Right renal cortex interstitium (tissue), 3 donors: ENCODE results near the gene CXorf38. TPM values are rescaled to one million over a fixed set of nuclear protein-coding genes. Genes with fewer than 3 reads are reported as not detected.
"Not testable (repeated sequence)": the region's sequence is repeated elsewhere in the genome, so short reads cannot be mapped to it uniquely, and the experiment has no call there.

ENCODE experiments used
- DNase-seq, 3 donors: peaks; one replicate each; pipeline ENCODE4 v3.0.0-alpha.2; 2013; ENCODE audit warnings: low read depth in 3 of 3, low spot score in 2 of 3
- polyA plus RNA-seq, 3 donors: library from polyadenylated mRNA; unstranded; fragments of 120-200 nt; gene quantifications; one replicate each; pipeline ENCODE4 v1.2.1, GENCODE V29; 2013; ENCODE audit not compliant: insufficient read length in 3 of 3

The CXorf38 gene
- polyA plus RNA-seq, 3 donors = 10.4 to 11.8 (median 10.4) TPM

DNA sequence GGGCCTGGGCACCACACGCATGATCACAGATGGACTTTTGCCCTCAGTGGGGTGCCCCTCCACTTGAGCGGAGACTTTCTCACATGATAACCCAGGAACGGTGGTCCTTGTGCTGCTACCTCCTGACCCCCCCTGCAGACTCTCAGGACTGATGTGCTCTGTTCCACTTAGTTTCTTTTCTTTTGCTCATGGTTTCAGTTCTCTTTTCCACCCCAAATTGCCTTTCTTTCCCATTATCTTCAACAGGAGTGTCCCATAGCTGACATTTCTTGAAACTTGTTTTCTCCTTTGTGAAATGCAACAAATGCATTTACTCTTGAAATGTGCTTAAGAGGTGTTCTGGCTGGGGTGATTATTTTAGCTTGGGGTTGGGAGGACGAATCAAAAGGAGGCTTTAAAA, 15.2 kb downstream of the CXorf38 start:
- DNase-seq = no peak

DNA sequence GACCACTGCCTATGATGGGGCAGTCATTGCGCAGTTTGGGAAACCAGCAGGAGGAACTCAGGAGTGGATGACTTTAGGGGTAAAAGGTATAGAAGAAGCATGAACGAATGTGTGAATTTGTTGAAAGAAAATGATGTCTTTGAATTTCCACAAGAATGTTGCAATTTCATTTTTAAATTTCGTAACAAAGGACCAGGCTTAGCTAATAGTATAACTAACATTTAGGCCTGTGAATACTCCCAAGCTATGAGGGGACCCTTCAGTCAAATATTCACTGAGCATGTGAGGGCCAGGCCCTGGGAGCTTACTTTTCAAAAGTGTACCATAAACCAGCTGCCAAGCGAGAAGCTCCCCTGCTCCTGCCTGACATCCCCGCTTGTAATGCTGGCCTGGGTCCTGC, 18.9 kb downstream of the CXorf38 start:
- DNase-seq = no peak

DNA sequence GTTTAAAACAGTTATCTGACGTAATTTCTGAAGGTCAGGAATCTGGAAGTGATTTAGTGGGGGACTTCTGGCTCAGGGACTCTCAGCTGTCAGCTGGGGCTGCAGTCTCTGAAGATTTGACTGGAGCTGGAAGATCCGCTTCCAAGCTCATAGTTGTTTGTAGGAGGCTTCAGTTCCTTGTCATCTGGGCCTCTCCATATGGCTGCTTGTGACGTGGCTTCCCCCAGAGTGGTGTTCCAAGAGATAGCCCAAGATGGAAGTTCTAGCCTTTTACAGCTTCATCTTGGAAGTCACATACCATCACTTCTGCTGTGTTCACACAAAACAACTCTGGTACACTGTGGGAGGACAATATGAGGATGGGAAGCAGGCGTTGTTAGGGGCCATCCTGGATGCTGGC, 22.1 kb downstream of the CXorf38 start:
- no peak for DNase-seq

DNA sequence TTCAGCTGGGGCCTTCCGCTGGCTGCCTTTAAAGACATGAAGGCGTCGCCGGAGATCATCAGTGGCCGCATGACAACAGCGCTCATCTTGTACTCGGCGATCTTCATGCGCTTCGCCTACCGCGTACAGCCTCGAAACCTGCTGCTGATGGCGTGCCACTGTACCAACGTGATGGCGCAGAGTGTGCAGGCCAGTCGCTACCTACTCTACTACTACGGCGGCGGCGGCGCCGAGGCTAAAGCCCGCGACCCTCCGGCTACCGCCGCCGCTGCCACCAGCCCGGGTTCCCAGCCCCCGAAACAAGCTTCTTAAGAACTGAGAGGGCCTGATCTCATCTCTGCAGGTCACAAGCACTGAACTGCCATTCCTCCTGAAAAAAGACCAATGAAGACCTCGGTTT, 23.7 kb downstream of the CXorf38 start:
- no peak for DNase-seq

DNA sequence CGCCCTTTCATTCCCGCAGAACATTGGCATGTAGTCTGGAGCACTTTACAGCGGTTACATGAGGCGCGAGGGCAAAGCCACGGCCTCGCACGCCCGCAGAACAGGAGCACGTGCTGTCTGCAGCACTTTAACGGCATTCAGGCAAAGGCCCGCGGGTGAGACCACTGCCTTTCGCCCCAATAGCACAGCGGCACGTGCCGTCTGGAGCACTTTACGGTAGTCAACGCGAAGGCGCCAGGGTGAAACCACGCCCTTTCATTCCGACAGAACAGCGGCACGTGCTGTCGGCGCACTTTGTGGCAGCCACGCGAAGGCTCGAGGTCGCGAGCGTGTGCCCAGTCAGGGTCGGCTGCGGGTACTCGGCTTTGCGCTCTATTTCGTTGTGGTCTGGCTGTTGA, 24.2 kb downstream of the CXorf38 start, which contains the start of gene MPC1L:
Gene MPC1L, plus strand, starts transcription at position 290 of the 398 bp plus-strand sequence. CDS start 138 bp downstream, outside the sequence.
- no peak for DNase-seq

DNA sequence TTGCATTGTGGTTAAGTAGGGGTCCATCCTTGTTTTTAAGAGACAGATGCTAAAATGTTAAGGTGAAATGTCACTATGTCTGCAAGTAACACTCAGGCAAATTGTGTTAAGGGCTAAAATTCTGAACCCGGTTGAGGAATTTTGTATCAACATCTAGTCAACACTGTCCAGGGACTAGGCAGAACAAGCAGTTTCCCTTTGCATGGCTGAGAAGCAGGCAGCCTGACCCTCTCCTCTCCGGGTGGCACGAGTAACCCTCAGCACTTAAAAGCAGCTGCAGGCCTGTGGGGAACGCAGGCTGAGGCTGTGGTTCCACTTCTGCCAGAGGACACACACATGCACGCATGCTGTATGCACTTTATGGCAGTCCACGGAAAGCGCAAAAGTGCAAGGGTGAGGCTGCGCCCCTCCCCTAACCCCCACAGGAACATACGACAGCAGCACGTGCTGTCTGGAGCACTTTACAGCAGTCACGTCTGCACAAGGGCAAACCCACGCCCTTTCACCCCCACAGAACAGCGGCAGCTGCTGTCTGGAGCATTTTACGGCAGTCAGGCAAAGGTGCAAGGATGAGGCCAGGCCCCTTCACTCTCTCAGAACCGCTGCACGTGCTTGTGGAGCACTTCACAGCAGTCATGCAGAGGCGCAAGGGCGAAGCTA, 24.8 kb downstream of the CXorf38 start:
- DNase-seq = no peak

DNA sequence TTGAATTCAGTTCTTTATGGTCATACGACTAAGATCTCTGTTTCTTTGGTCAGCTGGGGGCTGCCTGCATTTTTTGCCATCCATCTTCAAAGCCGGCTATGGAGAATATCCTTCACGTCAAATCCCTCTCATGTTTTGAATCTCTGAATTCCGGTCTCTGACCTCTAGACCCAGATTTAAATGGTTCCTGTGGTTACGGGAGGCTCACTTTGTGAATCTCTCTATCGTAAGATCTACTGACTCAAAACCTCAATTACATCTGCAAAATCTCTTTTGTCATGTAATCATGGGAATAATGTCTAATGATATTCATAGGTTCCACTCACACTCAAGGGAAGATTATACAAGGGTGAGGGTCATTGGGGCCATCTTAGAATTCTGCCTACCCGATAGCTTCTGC, 29.8 kb downstream of the CXorf38 start:
- no peak for DNase-seq

DNA sequence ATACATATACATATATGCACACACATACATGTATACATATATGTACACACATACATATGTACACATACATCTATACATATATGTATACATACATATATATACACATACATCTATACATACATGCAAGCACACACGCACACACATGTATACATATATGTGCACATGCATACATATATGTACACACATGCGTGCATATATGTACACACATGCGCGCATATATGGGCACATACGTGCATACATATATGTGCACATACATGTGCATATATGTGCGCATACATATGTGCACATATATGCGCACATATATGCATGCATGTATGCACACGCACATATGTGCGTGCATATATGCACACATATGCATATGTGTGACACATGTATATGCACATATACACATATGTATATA, 31.4 kb downstream of the CXorf38 start:
- no peak for DNase-seq

DNA sequence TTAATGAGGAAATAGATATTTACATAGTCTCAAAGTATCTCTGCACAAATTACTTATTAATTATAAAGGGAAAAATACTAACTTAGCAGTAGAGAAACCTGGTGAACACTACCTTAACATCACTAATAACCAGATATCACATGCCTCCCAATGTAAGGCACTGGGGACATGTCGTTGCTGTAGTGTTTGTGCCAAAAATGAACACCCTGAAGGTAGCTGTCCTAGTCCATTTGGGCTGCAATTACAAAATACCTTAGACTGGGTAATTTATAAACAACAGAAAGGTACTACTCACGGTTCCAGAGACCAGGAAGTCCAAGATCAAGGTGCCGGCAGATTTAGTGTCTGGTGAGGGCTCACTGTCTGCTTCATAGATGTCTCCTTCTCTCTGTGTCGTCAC, 34.9 kb downstream of the CXorf38 start:
- no peak for DNase-seq

DNA sequence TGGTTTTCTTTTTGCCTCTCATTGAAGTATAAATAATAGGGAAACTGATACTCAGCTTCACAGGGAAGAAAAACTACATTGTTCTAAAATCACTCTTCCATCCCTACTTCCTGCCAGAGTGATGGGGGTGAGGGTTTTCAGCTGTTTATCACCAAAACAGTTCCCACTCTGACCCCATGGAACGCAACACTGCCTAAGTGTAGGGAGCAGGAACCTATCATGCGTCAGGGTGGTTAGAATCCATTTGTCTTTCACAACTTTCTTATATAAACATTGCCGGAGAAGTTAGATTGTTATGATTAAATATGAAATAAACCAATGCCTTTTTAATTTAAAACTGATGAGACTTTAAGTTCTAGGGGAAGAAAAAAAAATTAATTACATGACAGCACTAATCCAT, 40.0 kb downstream of the CXorf38 start:
- DNase-seq = no peak

DNA sequence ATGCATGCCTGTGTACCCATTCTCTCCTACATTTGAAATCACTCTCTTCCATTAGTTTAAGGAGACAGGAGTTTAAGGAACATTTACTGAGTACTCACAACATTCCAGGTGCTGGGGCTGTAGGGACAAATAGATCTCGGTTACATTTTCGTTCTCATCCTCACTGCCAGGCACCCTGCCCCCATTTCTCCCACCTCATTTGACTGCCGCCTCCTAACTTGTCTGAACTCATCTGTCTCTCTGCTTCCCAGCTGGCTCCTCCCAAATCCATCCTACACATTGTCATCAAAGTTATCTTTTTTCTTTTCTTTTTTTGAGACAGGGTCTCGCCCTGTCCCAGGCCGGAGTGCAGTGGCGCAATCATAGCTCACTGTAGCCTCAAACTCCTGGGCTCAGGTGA, 43.9 kb downstream of the CXorf38 start:
- DNase-seq = no peak

DNA sequence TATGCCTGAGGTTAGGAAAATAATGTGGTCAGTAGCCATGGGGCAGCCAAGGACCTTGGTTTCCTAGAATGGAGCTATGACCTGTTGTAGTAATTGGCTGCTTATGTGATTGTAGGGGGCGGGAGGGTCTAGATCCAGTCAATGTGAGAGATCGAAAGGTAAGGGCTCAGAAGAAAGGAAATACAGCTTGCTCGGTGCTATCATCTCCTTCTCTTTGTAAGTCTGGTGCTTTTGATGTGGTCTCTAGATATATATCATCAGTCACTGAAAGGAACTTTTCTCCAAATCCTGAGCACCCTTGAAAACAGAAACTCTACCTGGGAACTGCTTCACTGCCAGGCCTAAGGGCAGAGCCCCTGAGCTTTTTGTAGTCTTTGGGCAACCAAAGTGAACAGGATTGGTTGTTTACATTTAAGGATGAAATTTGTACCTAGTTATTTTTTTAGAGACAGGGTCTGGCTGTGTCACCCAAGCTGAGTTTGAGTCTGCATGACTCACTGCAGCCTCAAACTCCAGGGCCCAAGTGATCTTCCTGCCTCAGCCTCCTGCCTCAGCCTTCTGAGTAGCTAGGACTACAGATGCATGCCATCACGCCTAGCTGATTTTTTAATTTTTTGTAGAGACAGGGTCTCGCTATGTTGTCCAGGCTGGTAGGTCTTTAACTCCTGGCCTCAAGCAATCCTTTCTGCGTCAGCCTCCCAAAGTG, 57.6 kb downstream of the CXorf38 start:
- DNase-seq = not testable (repeated sequence)

DNA sequence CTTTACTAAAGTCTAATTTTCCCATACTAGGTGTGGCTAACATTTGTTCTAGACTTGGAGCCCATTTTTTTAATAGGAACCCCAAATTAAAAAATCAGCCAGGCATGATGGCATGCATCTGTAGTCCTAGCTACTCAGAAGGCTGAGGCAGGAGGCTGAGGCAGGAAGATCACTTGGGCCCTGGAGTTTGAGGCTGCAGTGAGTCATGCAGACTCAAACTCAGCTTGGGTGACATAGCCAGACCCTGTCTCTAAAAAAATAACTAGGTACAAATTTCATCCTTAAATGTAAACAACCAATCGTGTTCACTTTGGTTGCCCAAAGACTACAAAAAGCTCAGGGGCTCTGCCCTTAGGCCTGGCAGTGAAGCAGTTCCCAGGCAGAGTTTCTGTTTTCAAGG, 59.7 kb downstream of the CXorf38 start:
- not testable (repeated sequence) for DNase-seq

DNA sequence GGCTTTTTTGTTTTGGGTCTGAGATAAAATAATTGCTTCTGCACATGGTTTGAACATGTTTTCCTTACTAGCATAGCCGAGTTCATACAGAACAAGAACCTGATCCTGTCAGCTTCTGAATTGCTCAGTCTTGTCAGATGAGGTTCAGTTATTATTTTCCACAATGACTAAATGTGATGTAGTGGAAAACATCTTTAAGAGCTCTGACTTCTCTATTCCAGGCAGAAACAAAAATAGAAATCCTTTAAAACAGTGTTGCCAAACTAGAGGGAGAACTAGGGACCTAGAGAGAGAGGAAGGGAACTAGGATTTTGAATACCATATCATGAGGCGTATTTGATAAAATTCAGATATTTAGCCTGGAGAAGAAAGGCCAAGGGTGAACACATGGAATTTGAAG, 64.5 kb downstream of the CXorf38 start:
- DNase-seq = no peak

DNA sequence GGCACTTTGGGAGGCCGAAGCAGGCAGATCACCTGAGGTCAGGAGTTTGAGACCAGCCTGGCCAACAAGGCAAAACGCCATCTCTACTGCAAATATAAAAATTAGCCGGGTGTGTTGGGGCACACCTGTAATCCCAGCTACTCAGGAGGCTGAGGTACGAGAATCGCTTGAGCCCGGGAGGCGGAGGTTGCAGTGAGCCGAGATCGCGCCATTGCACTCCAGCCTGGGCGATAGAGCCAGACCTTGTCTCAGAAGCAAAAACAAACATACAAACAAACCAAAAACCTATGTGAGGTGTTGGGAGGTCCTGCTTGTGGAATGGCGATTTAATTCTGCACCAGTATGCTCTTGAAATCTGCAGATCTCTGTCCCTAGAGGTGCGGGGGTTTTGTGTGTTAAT, 65.2 kb downstream of the CXorf38 start:
- DNase-seq = not testable (repeated sequence)

DNA sequence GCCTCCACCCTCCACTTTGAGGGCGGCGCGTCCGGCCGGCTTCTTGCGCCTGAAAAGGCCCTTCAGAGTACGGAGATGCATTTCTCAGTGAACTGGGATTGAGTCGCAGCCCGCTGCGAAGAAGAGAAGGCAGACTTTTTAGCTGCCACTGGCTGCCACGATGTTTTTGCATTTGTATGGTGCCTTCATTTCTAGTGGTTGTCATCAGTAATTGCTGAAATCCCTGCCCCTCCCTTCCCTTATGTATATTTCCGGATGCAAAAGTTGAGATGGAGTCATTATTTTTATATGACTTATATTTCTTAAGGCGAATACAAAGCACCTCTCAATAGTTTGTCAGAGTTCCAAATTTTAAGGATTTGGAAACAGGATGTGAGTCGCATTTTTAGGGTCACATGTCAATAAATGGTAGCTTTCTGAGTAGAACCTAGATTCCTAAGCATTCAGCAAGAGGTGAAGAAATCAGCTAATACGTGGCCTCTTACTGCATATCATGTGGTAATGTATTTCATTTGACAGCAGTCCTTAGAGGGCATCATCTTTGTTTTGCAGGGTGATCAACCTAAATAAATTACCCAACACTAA, 65.9 kb downstream of the CXorf38 start:
- DNase-seq = no peak

DNA sequence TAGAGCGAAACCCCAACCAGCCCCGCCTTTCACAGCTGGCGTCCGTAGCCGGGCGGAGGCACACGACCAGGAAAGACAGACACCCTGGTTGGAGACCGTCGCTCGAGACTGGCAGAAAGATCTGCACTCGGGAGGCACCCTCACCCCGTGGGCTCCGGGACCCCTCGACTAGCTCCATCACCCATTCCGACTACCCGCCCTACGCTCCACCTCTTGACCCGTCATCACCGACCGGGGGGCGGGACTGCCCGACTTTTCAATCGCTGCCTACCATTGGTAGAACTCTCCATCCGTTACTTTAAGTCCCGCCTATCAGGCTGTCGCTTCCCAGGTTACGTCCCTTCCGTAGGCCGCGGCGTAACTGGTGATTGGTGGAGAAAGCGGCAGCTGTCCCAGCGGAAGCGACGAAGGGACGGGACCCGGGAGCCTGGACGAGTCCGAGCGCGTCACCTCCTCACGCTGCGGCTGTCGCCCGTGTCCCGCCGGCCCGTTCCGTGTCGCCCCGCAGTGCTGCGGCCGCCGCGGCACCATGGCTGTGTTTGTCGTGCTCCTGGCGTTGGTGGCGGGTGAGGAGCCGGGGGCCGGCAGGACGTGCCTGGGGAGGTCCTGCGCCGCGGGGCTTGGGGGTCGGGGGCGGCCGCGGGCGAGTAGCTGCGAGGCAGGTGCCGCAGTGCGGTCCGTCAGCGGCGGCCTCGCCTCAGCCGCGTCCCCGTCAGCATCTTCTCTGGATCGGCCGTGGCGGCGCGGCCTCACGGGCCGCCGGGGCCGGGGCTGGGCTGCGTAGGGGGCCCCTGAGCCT, 66.6 kb downstream of the CXorf38 start, which contains the start of gene ATP6AP2:
Gene ATP6AP2, plus strand, starts transcription at position 434 of the 799 bp plus-strand sequence. Its CDS starts 96 bp downstream, at position 530.
- peak; percentile 77 to 82 (median 80) for DNase-seq

DNA sequence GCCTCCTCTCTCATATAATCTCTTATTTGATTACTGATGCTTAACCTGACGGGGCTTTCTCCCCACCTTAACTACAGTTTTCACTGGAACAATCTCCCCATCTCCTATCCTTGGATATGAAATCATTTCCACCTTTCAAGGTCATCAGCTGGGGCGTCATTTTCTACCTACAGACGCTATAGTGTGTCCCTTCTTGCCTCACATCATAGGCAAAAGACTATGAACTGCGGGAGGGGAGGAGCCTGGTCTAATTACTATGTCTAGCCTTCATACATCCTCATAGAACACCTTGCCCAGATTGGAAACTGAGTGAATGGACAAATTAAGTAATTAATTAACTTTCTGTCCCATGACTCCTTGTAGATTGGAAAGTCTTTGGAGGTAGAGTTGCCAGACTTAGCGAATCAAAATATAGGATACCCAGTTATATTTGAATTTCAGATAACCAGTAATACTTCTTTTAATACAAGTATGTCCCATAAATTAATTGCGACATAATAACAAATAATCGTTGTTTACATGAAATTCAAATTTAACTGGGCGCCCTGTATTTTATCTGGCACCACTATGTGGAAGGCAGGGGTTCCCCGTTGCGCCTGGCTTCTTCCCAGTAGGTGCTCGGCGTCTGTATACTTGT, 67.3 kb downstream of the CXorf38 start:
- DNase-seq = no peak

DNA sequence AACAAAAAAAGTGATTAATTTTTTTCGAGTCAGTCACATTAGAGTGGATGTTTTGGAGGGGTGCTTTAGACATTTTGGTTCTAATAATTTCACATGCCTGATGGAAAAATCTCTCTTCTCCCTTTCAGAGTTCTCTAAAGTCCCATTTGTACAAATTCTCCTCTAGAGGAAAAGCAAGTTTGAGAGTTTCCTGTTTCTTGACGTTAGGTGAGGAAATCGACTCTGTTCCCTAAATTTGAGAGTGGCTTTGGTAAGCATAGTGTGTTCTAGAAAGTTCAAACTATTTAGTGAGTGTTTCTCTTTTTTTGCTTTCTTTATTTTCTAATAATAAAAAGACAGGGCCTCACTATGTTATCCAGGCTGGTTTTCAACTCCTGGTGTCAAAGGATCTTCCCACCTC, 68.2 kb downstream of the CXorf38 start:
- DNase-seq = no peak

DNA sequence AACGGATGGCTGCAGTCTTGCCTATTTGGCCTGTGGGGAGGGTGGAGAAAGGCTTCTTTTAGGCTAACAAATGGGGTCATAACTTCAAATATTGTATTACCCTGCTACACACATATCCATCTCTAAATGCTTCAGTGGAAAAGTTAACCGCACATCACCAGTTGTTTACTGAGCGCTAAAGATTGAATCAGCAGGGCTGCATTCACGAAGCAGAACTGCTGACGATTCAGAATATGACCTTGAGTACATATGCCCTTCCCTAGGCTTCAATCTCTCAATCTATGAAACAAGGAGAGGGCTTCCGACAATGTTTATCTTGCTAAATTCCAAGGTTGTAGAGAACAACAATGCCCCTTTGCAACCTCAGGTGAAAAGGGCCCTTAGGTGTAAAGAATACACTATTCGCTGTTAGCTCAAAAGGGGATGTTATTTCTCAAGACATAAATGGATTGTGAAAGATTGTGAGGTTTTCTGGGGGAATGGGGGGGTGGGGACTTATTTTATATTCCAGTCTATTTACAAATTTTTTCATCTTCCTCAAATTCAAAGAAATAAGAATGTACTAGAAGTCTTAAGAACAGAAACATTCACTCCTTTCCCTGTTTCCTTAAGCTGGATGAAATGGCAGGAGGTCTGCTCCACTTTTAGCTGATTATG, 69.2 kb downstream of the CXorf38 start:
- no peak for DNase-seq
